Upper lobe of left lung (tissue), 6 donors: ENCODE results near the gene KCNQ2. TPM values are rescaled to one million over a fixed set of nuclear protein-coding genes. Genes with fewer than 3 reads are reported as not detected.
A peak's percentile ranks its signal among the peaks of the same experiment; 100 is the strongest.

Experiments used
- ATAC-seq, 2 donors: fragments of 200-7000 bp; cut with Tn5 transposase; one replicate each; pipeline ENCODE4 v1.9.1; 2022; ENCODE audit warnings: mild to moderate bottlenecking in 2 of 2, moderate library complexity in 2 of 2; ENCODE audit not compliant: low FRiP score in 2 of 2
- DNase-seq, 2 donors: peaks; one replicate each; pipeline ENCODE4 v3.0.0-alpha.2; 2019 to 2020
- H3K27ac ChIP-seq, 4 donors: fragments of 200-600 bp; sonication (generic); one replicate each; pipeline ENCODE4 v1.5.1; 2016 to 2019
- H3K27me3 ChIP-seq, 4 donors: fragments of 200-600 bp; sonication (generic); one replicate each; pipeline ENCODE4 v1.5.1; 2017 to 2019
- H3K36me3 ChIP-seq, 4 donors: fragments of 200-600 bp; sonication (generic); one replicate each; pipeline ENCODE4 v1.5.1; 2016 to 2019
- H3K4me1 ChIP-seq, 4 donors: fragments of 200-600 bp; sonication (generic); one replicate each; pipeline ENCODE4 v1.5.1; 2018 to 2019
- H3K4me3 ChIP-seq, 4 donors: fragments of 200-600 bp; sonication (generic); one replicate each; pipeline ENCODE4 v1.5.1; 2017 to 2019; ENCODE audit warnings: mild to moderate bottlenecking in 2 of 4, moderate library complexity in 1 of 4
- H3K9me3 ChIP-seq, 4 donors: fragments of 200-600 bp; sonication (generic); one replicate each; pipeline ENCODE4 v1.5.1; 2018 to 2019
- EP300 ChIP-seq, 4 donors: sonication (generic); formaldehyde crosslinking; IDR thresholded peaks; one replicate each; pipeline ENCODE4 v1.5.1; 2017; ENCODE audit warnings: antibody characterized with exemption in 4 of 4, control low read depth in 2 of 4
- POLR2A ChIP-seq, 4 donors: fragments of 450-650 bp; IDR thresholded peaks; one replicate each; pipeline ENCODE4 v1.5.1; 2016 to 2017; ENCODE audit warnings: antibody characterized with exemption in 4 of 4, mild to moderate bottlenecking in 2 of 4
- POLR2AphosphoS5 ChIP-seq, 2 donors: sonication (generic); formaldehyde crosslinking; IDR thresholded peaks; one replicate each; pipeline ENCODE4 v1.5.1; 2017; ENCODE audit warnings: antibody characterized with exemption in 2 of 2
- WGBS, 2 donors: methylation state at CpG; one replicate each; pipeline ENCODE4 v1.1.5; 2017 to 2018; 5-methylcytosine and 5-hydroxymethylcytosine counted together
- total RNA-seq, 6 donors: library from RNA; depleted of rRNA in 4 of 6; stranded (reverse); fragments of >200 nt in 4 of 6; gene quantifications; one replicate each; pipeline versions ENCODE4 v1.1.0 to v1.2.1, GENCODE V29; 2016 to 2021
- TF ChIP-seq, protein P1 (sequence below), 6 experiments: fragments of 450-650 bp in 4 of 6; fragments of 200-600 bp in 2 of 6; sonication (generic) in 2 of 6; IDR thresholded peaks; one replicate each; pipeline ENCODE4 v1.5.1; 2016 to 2019; ENCODE audit warnings: antibody characterized with exemption in 6 of 6
- donor health status: DM: no; HTN: no; CAD: no; lungs with moderate emphysema.
- donor health status: DM: no; HTN: yes; CAD: no; lungs with severe emphysema.

Gene KCNQ2
- total RNA-seq, 6 donors from 2014 or later, result 0.66 TPM; not detected in 5

- peaks cover 0 to 4% (median 0%) of the 10 kb centered on the region in 4 donors for H3K4me1 ChIP-seq
- H3K36me3 ChIP-seq, result no peaks in the 10 kb centered on the region
- WGBS, 2 donors, result 53 to 60% methylated on average over 11 to 14 of the region's 16 CpGs
- no peak for DNase-seq
- no peaks in the 10 kb centered on the region for H3K9me3 ChIP-seq
- H3K4me3 ChIP-seq, result no peak overlapping the region
- TF ChIP-seq EP300 (IDR thresholded peaks at IDR 0.05), result no peak
- TF ChIP-seq, protein P1, sequence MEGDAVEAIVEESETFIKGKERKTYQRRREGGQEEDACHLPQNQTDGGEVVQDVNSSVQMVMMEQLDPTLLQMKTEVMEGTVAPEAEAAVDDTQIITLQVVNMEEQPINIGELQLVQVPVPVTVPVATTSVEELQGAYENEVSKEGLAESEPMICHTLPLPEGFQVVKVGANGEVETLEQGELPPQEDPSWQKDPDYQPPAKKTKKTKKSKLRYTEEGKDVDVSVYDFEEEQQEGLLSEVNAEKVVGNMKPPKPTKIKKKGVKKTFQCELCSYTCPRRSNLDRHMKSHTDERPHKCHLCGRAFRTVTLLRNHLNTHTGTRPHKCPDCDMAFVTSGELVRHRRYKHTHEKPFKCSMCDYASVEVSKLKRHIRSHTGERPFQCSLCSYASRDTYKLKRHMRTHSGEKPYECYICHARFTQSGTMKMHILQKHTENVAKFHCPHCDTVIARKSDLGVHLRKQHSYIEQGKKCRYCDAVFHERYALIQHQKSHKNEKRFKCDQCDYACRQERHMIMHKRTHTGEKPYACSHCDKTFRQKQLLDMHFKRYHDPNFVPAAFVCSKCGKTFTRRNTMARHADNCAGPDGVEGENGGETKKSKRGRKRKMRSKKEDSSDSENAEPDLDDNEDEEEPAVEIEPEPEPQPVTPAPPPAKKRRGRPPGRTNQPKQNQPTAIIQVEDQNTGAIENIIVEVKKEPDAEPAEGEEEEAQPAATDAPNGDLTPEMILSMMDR (IDR thresholded peaks at IDR 0.05), result no peak
- TF ChIP-seq POLR2AphosphoS5 (IDR thresholded peaks at IDR 0.05), result no peak
- TF ChIP-seq POLR2A (IDR thresholded peaks at IDR 0.05), result no peak
- peaks cover 0 to 21% (median 8%) of the 10 kb centered on the region in 4 donors for H3K27me3 ChIP-seq
- ATAC-seq, result no peak
- H3K27ac ChIP-seq, result no peak overlapping the region
Measured at GRCh38 chr20:63362436-63363009, 109.9 kb downstream of the KCNQ2 start.

DNA sequence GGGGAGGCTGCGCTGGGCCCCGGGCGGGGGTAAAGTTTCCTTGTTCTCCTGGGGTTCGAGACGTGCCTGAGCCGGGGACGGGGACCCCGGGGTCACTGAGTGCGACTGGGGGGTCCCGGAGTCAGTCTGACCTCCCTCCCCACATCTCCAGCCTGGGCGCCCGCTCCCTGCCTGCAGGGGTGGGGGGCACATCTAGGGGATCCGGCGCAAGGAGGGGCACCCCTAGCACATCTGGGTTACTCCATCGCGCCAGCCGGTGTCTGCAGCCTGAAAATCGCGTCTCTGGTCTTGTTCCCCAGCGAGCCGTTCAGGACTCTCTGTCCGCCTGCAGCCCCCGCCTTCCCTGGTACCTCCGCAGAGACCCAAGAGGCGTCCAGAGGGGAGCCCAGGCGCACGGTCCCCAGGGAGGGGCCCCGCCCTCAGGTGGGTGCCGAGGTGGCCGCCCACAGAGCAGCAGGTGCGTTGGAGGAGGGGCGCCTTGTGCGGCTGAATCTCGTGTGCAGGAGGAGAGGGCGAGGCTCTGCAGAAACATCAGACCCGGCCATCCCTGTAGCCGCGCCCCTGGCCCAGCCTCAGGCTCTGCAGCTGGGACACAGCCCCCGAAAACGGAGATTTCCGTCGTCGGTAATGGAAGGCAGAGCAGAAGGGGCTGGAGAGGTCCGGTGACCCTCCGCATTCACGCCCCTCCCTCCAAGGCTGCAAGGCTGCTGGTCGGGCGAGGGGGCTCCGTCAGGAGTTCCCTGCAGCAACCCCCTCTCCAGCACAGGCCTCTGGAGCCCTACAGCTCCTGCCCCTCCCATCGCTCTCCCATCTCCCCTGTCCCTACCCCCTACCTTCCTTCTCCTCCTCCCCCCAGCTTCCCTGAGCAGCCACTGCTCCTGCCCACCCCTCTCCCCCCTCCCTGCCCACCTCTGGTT is 110.7 kb downstream of the KCNQ2 start:
- ATAC-seq, result no peak
- no peak for TF ChIP-seq POLR2AphosphoS5 (IDR thresholded peaks at IDR 0.05)
- no peak for TF ChIP-seq POLR2A (IDR thresholded peaks at IDR 0.05)
- no peak for TF ChIP-seq EP300 (IDR thresholded peaks at IDR 0.05)
- TF ChIP-seq, protein P1 (IDR thresholded peaks at IDR 0.05), result no peak
- Histone ChIP-seq H3K9me3 (no peaks in the 10 kb centered on the region), H3K4me1 (peaks cover 0 to 4% (median 0%) of the 10 kb centered on the region in 4 donors), H3K27ac (no peak overlapping the region), H3K27me3 (peaks cover 0 to 21% (median 8%) of the 10 kb centered on the region in 4 donors), H3K36me3 (no peaks in the 10 kb centered on the region), H3K4me3 (no peak overlapping the region)
- WGBS, 2 donors, result 18% methylated on average over 14 to 39 of the region's 50 CpGs
- DNase-seq, result peak in 1 of 2 donors; percentile 61

DNA sequence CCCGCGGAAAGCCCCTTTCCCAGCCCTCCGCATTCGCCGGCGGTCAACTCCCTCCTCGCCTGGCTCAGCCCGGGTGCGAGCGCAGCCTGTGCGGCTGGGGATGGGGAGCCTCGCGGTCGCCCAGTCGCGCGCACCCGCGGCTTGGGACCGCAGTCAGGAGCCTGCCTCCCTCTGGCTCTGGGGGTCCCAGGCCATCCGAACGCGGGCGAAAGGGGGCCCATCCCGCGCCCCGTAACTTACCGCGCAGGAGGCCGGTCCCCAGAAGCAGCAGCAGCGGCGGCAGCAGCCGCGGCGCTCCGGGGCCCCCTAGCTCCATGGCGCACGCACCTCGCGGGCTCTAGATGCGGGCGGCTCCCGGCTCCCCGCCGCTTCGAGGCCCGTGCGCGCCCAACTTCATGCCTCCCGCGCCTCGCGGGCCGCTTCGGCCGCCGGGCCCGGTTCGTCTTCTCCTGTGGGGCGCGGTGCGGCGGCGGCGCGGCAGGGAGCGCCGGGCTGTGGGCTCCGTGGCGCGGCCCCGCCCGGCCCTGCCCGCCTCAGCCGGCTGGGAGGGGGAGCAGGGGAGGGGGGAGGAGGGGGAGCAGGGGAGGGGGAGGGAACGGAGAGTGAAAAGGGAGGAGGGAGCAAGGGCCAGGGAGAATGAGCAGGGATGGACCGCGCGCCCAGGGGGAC is 111.5 kb downstream of the KCNQ2 start, which contains the start of gene CHRNA4:
CHRNA4 (minus strand) TSS at position 500 of the 669 bp plus-strand sequence; CDS start at position 316, 184 bp downstream.
- Histone ChIP-seq H3K36me3 (no peaks in the 10 kb centered on the region), H3K4me1 (peaks cover 0 to 4% (median 0%) of the 10 kb centered on the region in 4 donors), H3K27ac (no peak within 1 kb of the TSS), H3K9me3 (no peaks in the 10 kb centered on the region), H3K27me3 (peaks cover 0 to 21% (median 8%) of the 10 kb centered on the region in 4 donors), H3K4me3 (no peak within 1 kb of the TSS)
- DNase-seq (peak in 1 of 2 donors; percentile 72), ATAC-seq (no peak)
- TF ChIP-seq POLR2AphosphoS5 (IDR thresholded peaks at IDR 0.05), result no peak
- TF ChIP-seq POLR2A (IDR thresholded peaks at IDR 0.05), result no peak
- TF ChIP-seq, protein P1 (IDR thresholded peaks at IDR 0.05), result no peak
- no peak for TF ChIP-seq EP300 (IDR thresholded peaks at IDR 0.05)
- WGBS, 2 donors, result 0 to 6% methylated on average over 2 to 17 of the region's 79 CpGs

- peaks cover 0 to 21% (median 8%) of the 10 kb centered on the region in 4 donors for H3K27me3 ChIP-seq
Measured at GRCh38 chr20:63359937-63360849, 112.3 kb downstream of the KCNQ2 start.

More at GRCh38 chr20:63359937-63360849, 112.3 kb downstream of the KCNQ2 start:
- DNase-seq (peak in 1 of 2 donors; percentile 58), ATAC-seq (no peak)
- H3K36me3 ChIP-seq, result no peaks in the 10 kb centered on the region
- no peak for TF ChIP-seq EP300 (IDR thresholded peaks at IDR 0.05)
- TF ChIP-seq POLR2AphosphoS5 (IDR thresholded peaks at IDR 0.05), result no peak
- no peak for TF ChIP-seq POLR2A (IDR thresholded peaks at IDR 0.05)
- TF ChIP-seq, protein P1 (IDR thresholded peaks at IDR 0.05), result no peak
- H3K4me1 ChIP-seq, result peaks cover 0 to 4% (median 0%) of the 10 kb centered on the region in 4 donors
- no peak overlapping the region for H3K4me3 ChIP-seq
- H3K27ac ChIP-seq, result no peak overlapping the region
- 21 to 36% methylated on average over 19 to 38 of the region's 38 CpGs for WGBS, 2 donors
- no peaks in the 10 kb centered on the region for H3K9me3 ChIP-seq
